ENCODE results near the gene KLHDC7B.

KLHDC7B gene

DNA sequence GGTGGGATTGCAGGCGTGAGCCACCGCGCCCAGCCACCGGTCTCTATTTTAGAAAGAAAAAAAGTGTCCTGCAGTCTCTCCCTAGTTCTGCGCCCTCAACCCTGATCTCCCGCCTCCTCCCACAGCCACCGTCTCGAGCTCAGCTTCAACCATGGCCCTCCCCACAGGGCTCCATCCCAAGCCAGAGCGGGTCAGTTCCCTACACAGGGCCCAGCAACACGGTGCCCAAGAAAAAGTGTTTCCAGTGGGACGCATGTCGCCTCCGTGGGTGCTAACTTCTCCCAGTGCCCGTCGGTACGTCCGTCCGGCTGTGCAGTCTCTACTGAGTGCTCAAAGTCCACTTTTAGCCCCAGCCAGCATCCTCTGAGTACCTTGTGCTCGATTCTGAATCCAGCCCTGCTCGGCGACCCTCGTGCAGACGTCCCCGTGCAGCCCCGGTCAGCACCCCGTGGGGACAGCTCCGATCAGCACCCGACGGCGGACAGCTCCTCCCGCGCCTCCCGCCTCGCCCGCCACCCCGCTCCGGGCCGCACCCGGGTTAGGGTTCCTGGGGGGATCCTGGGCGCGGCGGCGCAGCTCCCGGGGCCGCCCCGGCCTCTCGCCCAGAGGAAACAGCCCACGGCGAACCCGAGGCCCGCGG is 54.2 kb downstream of the KLHDC7B start:
- DNase-seq: no peak

DNA sequence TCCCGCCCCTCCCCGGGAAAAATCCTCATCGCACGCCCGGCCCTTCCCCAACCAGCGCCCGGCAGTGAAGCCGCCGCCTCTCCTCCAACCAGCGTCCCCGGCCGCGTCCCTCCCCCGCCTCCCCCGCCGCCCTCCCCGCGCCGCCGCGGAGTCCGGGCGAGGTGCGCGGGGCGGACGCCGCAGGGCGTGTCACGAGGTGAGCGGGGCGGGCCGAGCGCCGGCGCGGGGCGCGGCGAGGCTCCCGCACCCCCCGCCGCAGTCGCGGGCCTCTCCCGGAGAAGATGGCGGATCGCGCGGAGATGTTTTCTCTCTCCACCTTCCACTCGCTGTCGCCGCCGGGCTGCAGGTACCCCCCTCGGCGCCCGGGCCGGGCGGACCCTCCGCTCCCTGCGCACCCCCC is 54.8 kb downstream of the KLHDC7B start, which contains the start of gene MAPK8IP2:
Gene MAPK8IP2 (plus strand): TSS at position 256 of the 400 bp plus-strand sequence. CDS start 26 bp downstream, at position 282.
- DNase-seq: no peak

All from hematopoietic multipotent progenitor cell treated with erythropoietin and hydrocortisone succinate and interleukin-3 and kit ligand, for 8 days (in vitro differentiated cells).